Measurements from ENCODE around the gene RFNG.

RFNG gene

GRCh38 chr17:82010575-82011525 is 40.8 kb downstream of the RFNG start:
- Histone ChIP-seq H3K4me3 (ENCODE audit: insufficient read depth, low read length, poor library complexity, severe bottlenecking) (no peak overlapping the region), H3K9me2 (replicated peaks; ENCODE audit: insufficient read depth, low read length) (no peaks in the 10 kb centered on the region), H3K4me2 (ENCODE audit: low read depth, low read length, poor library complexity, severe bottlenecking) (no peak overlapping the region), H3K9ac (ENCODE audit: low read length) (no peak overlapping the region), H3F3A (ENCODE audit: insufficient read depth) (no peaks in the 10 kb centered on the region), H4K20me1 (ENCODE audit: low read depth, low read length) (no peaks in the 10 kb centered on the region), H3K36me3 (ENCODE audit: low read length) (no peaks in the 10 kb centered on the region), H2AFZ (ENCODE audit: low read depth, low read length, severe bottlenecking) (no peak overlapping the region), H3K27me3 (ENCODE audit: low read length) (no peaks in the 10 kb centered on the region), H3K27ac (ENCODE audit: low read depth, low read length) (no peak overlapping the region), H3K79me2 (ENCODE audit: insufficient read depth, low read length) (no peaks in the 10 kb centered on the region), H3K9me3 (ENCODE audit: insufficient read depth, low read length) (no peaks in the 10 kb centered on the region)
- TF ChIP-seq CTCF (IDR thresholded peaks at IDR 0.05; ENCODE audit: insufficient read depth, low read length, poor library complexity, severe bottlenecking), result no peak
- TF ChIP-seq EZH2phosphoT487 (conservative IDR thresholded peaks at IDR 0.05; ENCODE audit: low read length), result no peak

GRCh38 chr17:82009413-82009812 is 42.2 kb downstream of the RFNG start:
- Histone ChIP-seq H3K27ac (ENCODE audit: low read depth, low read length) (no peak overlapping the region), H3K9me3 (ENCODE audit: insufficient read depth, low read length) (no peaks in the 10 kb centered on the region), H2AFZ (ENCODE audit: low read depth, low read length, severe bottlenecking) (no peak overlapping the region), H3K36me3 (ENCODE audit: low read length) (no peaks in the 10 kb centered on the region), H3K79me2 (ENCODE audit: insufficient read depth, low read length) (no peaks in the 10 kb centered on the region), H3K9ac (ENCODE audit: low read length) (no peak overlapping the region), H3K27me3 (ENCODE audit: low read length) (no peaks in the 10 kb centered on the region), H3F3A (ENCODE audit: insufficient read depth) (no peaks in the 10 kb centered on the region), H4K20me1 (ENCODE audit: low read depth, low read length) (no peaks in the 10 kb centered on the region), H3K4me2 (ENCODE audit: low read depth, low read length, poor library complexity, severe bottlenecking) (no peak overlapping the region), H3K4me3 (ENCODE audit: insufficient read depth, low read length, poor library complexity, severe bottlenecking) (no peak overlapping the region), H3K9me2 (replicated peaks; ENCODE audit: insufficient read depth, low read length) (no peaks in the 10 kb centered on the region)
- TF ChIP-seq CTCF (IDR thresholded peaks at IDR 0.05; ENCODE audit: insufficient read depth, low read length, poor library complexity, severe bottlenecking) (no peak), EZH2phosphoT487 (conservative IDR thresholded peaks at IDR 0.05; ENCODE audit: low read length) (no peak)

- TF ChIP-seq EZH2phosphoT487 (conservative IDR thresholded peaks at IDR 0.05; ENCODE audit: low read length) (no peak), CTCF (IDR thresholded peaks at IDR 0.05; ENCODE audit: insufficient read depth, low read length, poor library complexity, severe bottlenecking) (no peak)
- no peaks in the 10 kb centered on the region for H3K9me2 ChIP-seq (replicated peaks; ENCODE audit: insufficient read depth, low read length)
- H2AFZ ChIP-seq (ENCODE audit: low read depth, low read length, severe bottlenecking), result no peak overlapping the region
- no peak overlapping the region for H3K9ac ChIP-seq (ENCODE audit: low read length)
- H3K27me3 ChIP-seq (ENCODE audit: low read length), result no peaks in the 10 kb centered on the region
- H3K4me2 ChIP-seq (ENCODE audit: low read depth, low read length, poor library complexity, severe bottlenecking), result no peak overlapping the region
- no peaks in the 10 kb centered on the region for H3K79me2 ChIP-seq (ENCODE audit: insufficient read depth, low read length)
- no peaks in the 10 kb centered on the region for H3K36me3 ChIP-seq (ENCODE audit: low read length)
- H3K9me3 ChIP-seq (ENCODE audit: insufficient read depth, low read length), result no peaks in the 10 kb centered on the region
- H4K20me1 ChIP-seq (ENCODE audit: low read depth, low read length), result no peaks in the 10 kb centered on the region
- no peaks in the 10 kb centered on the region for H3F3A ChIP-seq (ENCODE audit: insufficient read depth)
- no peak overlapping the region for H3K27ac ChIP-seq (ENCODE audit: low read depth, low read length)
- no peak overlapping the region for H3K4me3 ChIP-seq (ENCODE audit: insufficient read depth, low read length, poor library complexity, severe bottlenecking)
These were observed 42.6 kb downstream of the RFNG start for GRCh38 chr17:82008941-82009405.

Data from SU-DHL-6 (cell line).